Activated B cell treated with CpG ODN at 0.5 μM for 24 hours (primary cell): ENCODE results near the gene DHRSX. TPM values are rescaled to one million over a fixed set of nuclear protein-coding genes. Genes with fewer than 3 reads are reported as not detected.

ENCODE experiments used
- ATAC-seq: fragments of 200-7000 bp; cut with Tn5 transposase; one replicate; pipeline ENCODE4 v1.10.0; 2021; ENCODE audit warnings: low read depth, mild to moderate bottlenecking, moderate library complexity
- CTCF ChIA-PET: fragments of 350-600 bp; sonication (Branson Sonifier 250); formaldehyde crosslinking; loops from one replicate; lab custom pipeline; 2021; ENCODE audit warnings: antibody characterized with exemption; lab: Charles Lee
- POLR2A ChIA-PET: fragments of 350-600 bp; sonication (Branson Sonifier 250); formaldehyde crosslinking; loops from one replicate; lab custom pipeline; 2021; ENCODE audit warnings: antibody characterized with exemption; lab: Charles Lee
- DNase-seq: peaks from one replicate; pipeline ENCODE4 v3.0.0; 2022
- H3K27ac Mint-ChIP-seq: one replicate; pipeline ENCODE4 v1.8.0; 2020; ENCODE audit warnings: mixed read lengths
- H3K27me3 Mint-ChIP-seq: one replicate; pipeline ENCODE4 v1.8.0; 2021; ENCODE audit warnings: mixed read lengths
- H3K36me3 Mint-ChIP-seq: one replicate; pipeline ENCODE4 v1.8.0; 2021; ENCODE audit warnings: low read depth, mixed read lengths
- H3K4me1 Mint-ChIP-seq: one replicate; pipeline ENCODE4 v1.8.0; 2021; ENCODE audit warnings: mixed read lengths
- H3K4me3 Mint-ChIP-seq: one replicate; pipeline ENCODE4 v1.8.0; 2020; ENCODE audit warnings: mild to moderate bottlenecking, mixed read lengths
- H3K9me3 Mint-ChIP-seq: one replicate; pipeline ENCODE4 v1.8.0; 2020; ENCODE audit warnings: mixed read lengths
- CTCF ChIP-seq: fragments of 200-600 bp; IDR thresholded peaks from one replicate; pipeline ENCODE4 v1.8.0; 2022; ENCODE audit warnings: antibody characterized with exemption, mild to moderate bottlenecking
- intact Hi-C: fragments of 100-400 bp; cut with micrococcal nuclease; formaldehyde crosslinking; loops from one replicate; pipeline ENCODE4 v1.15.1; 2024
- total RNA-seq: library from RNA; stranded (reverse); gene quantifications from 2 replicates; pipeline ENCODE4 v1.2.3, GENCODE V29; 2022

The DHRSX gene
- total RNA-seq, 1 donor from 2014 or later, result 28.3 TPM

GRCh38 chrX:2546496-2546895, 45.7 kb upstream of the DHRSX start:
- TF ChIP-seq CTCF, result no peak
- Mint-ChIP-seq H3K4me1 (no peaks in the 10 kb centered on the region), H3K27me3 (peaks cover 22% of the 10 kb centered on the region), H3K4me3 (no peak overlapping the region), H3K36me3 (no peaks in the 10 kb centered on the region), H3K27ac (no peak overlapping the region), H3K9me3 (peaks cover 2% of the 10 kb centered on the region)
- ChIA-PET CTCF (no interaction called here), POLR2A (no interaction called here)
- ATAC-seq (no peak), DNase-seq (no peak)
- intact Hi-C loops, result no loop called here

GRCh38 chrX:2545144-2545543, 44.4 kb upstream of the DHRSX start:
- H3K27me3 Mint-ChIP-seq, result peaks cover 14% of the 10 kb centered on the region
- no peak for ATAC-seq
- no peak overlapping the region for H3K27ac Mint-ChIP-seq
- H3K36me3 Mint-ChIP-seq, result no peaks in the 10 kb centered on the region
- no peak overlapping the region for H3K4me3 Mint-ChIP-seq
- H3K4me1 Mint-ChIP-seq, result no peaks in the 10 kb centered on the region
- H3K9me3 Mint-ChIP-seq, result peaks cover 2% of the 10 kb centered on the region
- POLR2A ChIA-PET, result no interaction called here
- CTCF ChIA-PET, result no interaction called here
- intact Hi-C loops, result no loop called here
- no peak for DNase-seq
- no peak for TF ChIP-seq CTCF

- Mint-ChIP-seq H3K4me1 (no peaks in the 10 kb centered on the region), H3K27ac (no peak overlapping the region), H3K36me3 (no peaks in the 10 kb centered on the region), H3K4me3 (no peak overlapping the region), H3K27me3 (peaks cover 13% of the 10 kb centered on the region), H3K9me3 (peaks cover 2% of the 10 kb centered on the region)
- CTCF ChIA-PET, result no interaction called here
- POLR2A ChIA-PET, result no interaction called here
- intact Hi-C loops, result no loop called here
- no peak for TF ChIP-seq CTCF
- ATAC-seq, result no peak
- DNase-seq, result no peak
Observed at GRCh38 chrX:2542826-2543521, 42.2 kb upstream of the DHRSX start.

- TF ChIP-seq CTCF, result no peak
- intact Hi-C loops, result no loop called here
- no peak overlapping the region for H3K27ac Mint-ChIP-seq
- H3K27me3 Mint-ChIP-seq, result peaks cover 15% of the 10 kb centered on the region
- ATAC-seq (no peak), DNase-seq (no peak)
- peaks cover 2% of the 10 kb centered on the region for H3K9me3 Mint-ChIP-seq
- ChIA-PET CTCF (no interaction called here), POLR2A (no interaction called here)
- no peaks in the 10 kb centered on the region for H3K4me1 Mint-ChIP-seq
- no peak overlapping the region for H3K4me3 Mint-ChIP-seq
- no peaks in the 10 kb centered on the region for H3K36me3 Mint-ChIP-seq
Observed at GRCh38 chrX:2541603-2542002, 40.8 kb upstream of the DHRSX start.

- ATAC-seq (no peak), DNase-seq (no peak)
- Mint-ChIP-seq H3K27ac (no peak overlapping the region), H3K4me3 (no peak overlapping the region), H3K27me3 (peaks cover 14% of the 10 kb centered on the region), H3K4me1 (no peaks in the 10 kb centered on the region), H3K9me3 (no peaks in the 10 kb centered on the region), H3K36me3 (no peaks in the 10 kb centered on the region)
- ChIA-PET POLR2A (no interaction called here), CTCF (no interaction called here)
- TF ChIP-seq CTCF, result no peak
- intact Hi-C loops, result no loop called here
Observed at GRCh38 chrX:2540426-2540947, 39.7 kb upstream of the DHRSX start.
